Measurements from ENCODE around the gene DENND6B. TPM values are rescaled to one million over a fixed set of nuclear protein-coding genes. Genes with fewer than 3 reads are reported as not detected.

Gene DENND6B
- total RNA-seq, 1 donor from 2014 or later, result 1.8 TPM

- ATAC-seq (no peak), DNase-seq (ENCODE audit: low spot score) (no peak)
These were observed 10.4 kb downstream of the DENND6B start for GRCh38 chr22:50316114-50317065.

GRCh38 chr22:50315289-50316113 lies 11.3 kb downstream of the DENND6B start:
- ATAC-seq, result no peak

DNA sequence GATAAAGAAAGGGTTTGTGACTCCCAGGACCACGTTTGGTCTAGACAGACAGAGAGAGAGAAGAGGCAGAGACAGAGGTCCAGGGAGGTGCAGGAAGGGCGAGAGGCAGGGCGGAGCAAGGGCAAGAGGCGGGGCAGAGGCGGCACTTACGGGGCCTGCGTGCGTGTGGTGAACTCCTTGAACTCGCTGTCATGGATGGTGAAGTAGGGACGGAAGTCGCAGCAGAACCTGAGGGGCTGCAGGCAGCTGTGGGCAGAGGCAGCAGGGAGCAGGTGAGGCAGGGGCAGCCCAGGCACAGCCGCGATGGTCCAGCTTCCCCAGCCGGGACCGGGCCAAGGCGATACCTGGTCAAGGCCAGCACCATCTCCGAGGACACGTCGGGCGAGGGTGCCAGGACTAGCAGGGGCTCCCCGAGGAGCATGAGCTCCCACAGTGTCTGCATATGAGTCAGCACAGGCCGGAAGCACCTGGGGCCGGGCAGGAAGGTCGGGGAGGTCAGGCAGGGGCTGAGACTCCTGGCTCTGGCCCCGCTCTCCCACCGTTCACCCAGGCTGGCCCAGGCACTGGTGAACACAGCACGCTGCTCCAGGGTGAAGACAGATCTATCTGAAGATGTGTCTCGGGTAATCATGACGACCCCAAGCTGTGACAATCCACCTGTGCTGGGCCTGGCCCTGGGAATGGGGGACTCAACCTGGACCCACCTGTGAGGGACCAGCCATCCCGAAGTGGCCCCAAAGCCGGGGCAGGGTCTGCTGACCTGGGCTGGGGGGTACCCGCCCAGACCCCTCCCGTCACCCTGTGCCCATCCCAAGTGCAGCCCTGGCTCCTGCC lies 12.1 kb downstream of the DENND6B start:
- DNase-seq (ENCODE audit: low spot score) (peak; percentile 45), ATAC-seq (peak; percentile 53)

More at GRCh38 chr22:50315289-50316113, 11.3 kb downstream of the DENND6B start:
- DNase-seq (ENCODE audit: low spot score), result no peak

DNA sequence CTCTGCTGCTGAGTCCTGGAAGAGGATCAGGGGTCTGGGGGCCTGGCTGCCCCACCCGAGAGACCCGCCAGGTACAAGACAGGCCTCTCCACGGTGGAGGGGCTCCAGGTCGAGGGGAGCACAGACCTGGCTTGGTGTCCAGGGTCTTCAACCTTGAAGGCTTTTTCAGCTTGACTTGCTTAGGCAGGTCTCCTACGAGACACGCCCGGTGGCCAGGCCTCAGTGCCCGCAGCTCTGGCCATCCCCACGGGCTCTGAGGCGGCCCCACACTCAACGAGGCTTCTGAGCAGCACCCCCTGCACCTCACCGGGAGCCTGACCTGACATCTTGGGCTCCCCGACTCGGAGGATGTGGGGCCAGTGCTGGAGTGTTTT lies 12.7 kb downstream of the DENND6B start:
- DNase-seq (ENCODE audit: low spot score), result no peak

GRCh38 chr22:50313600-50313999 lies 13.2 kb downstream of the DENND6B start:
- no peak for ATAC-seq

More for the DNA sequence above, 12.7 kb downstream of the DENND6B start:
- ATAC-seq, result no peak

DNA sequence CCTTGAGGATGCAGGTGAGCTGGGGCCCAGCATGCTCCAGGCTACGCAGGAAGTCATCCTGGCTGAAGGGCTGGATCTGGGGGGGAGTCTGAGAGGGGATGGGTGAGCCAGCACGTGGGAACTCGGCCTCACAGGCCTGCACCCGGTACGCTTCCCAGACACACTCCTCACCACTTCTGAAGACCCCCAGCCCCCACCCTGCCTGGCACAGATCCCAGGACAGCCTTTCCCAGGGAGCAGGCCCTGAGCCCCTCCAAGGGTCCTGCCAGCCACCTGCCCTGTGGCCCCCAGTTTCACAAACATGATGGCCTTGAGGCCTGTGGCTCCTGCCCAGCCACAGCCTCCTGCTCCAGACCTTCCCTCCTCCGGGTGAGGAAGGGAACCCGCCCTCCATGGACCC lies 13.8 kb downstream of the DENND6B start:
- DNase-seq (ENCODE audit: low spot score) (no peak), ATAC-seq (no peak)

More at GRCh38 chr22:50313600-50313999, 13.2 kb downstream of the DENND6B start:
- DNase-seq (ENCODE audit: low spot score), result no peak

- ATAC-seq, result no peak
- no peak for DNase-seq (ENCODE audit: low spot score)
These were observed 14.4 kb downstream of the DENND6B start for GRCh38 chr22:50312371-50312770.

- DNase-seq (ENCODE audit: low spot score) (no peak), ATAC-seq (no peak)
These were observed 15.0 kb downstream of the DENND6B start for GRCh38 chr22:50311606-50312351.

DNA sequence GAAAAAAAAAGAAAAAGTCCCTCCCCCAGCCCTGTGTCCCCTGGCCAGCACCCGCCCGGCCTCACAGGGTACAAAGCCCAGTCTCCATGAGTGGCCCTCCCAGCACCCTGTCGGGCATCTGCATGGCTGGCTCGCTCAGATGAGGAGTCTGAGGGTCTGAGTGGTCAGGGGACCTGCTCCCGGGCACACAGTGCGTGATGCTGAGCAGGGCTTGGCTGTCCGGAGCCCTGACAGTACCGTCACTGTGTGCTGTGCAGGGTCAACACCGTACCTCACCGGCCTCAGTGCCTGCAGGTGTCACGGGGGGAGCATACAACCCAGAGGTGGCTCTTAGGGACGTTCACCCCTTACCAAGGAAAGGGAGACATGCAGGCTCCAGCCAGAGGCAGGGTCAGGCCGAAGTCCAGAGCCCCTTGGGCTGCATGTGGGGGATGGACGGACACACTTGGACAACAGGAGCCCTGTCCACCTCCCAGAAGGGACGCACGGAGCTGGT lies 15.8 kb downstream of the DENND6B start:
- ATAC-seq, result no peak
- no peak for DNase-seq (ENCODE audit: low spot score)

GRCh38 chr22:50310031-50310722 lies 16.6 kb downstream of the DENND6B start:
- no peak for DNase-seq (ENCODE audit: low spot score)
- ATAC-seq, result no peak

DNA sequence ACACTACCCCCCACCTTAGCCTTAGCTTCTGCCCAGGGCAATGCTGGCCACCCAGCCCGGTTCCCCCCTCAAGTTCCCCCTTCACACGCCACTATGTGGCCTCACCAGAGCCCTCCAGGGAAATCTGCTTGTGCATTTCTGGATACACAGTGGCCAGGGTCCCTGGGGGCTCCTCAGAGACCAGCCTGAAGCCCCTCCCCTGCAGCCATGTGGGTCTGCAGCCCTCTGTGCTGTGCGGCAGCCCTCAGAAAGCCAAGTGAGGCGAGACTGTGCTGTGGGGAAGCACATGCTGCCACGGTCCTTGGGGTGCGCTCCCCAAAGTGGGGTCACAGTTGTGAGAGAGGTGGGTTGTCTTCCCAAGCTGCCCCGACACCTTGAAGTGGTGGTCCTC lies 17.2 kb downstream of the DENND6B start:
- DNase-seq (ENCODE audit: low spot score) (no peak), ATAC-seq (no peak)

- DNase-seq (ENCODE audit: low spot score) (no peak), ATAC-seq (no peak)
These were observed 17.7 kb downstream of the DENND6B start for GRCh38 chr22:50308986-50309600.

DNA sequence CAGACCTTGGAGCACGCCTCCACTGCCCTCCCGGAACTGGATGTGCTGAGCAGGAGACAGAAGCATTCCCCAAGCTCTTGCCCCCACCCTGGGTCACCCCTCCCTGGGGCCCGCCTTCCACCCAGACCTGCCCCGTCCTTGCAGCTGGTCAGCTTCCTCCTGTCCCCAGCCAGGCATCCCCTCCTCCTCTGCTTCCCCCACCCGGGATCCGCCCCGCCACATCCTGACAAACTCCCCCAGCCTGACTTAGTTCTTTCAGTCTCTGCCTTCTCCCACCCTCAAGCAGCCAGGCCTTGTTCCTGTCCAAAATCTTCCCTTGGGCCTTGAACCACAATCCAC lies 18.2 kb downstream of the DENND6B start:
- DNase-seq (ENCODE audit: low spot score), result no peak
- ATAC-seq, result peak; percentile 11

GRCh38 chr22:50307890-50308596 lies 18.8 kb downstream of the DENND6B start:
- ATAC-seq, result no peak
- no peak for DNase-seq (ENCODE audit: low spot score)

- peak; percentile 83 for DNase-seq (ENCODE audit: low spot score)
- ATAC-seq, result peak; percentile 66
These were observed 19.8 kb downstream of the DENND6B start, which contains the start of gene PLXNB2 for GRCh38 chr22:50306753-50307749. Gene PLXNB2 (minus strand): TSS chr22:50307646. CDS start chr22:50290584, 17,062 bp downstream.

- DNase-seq (ENCODE audit: low spot score) (peak; percentile 88), ATAC-seq (peak; percentile 66)
These were observed 20.8 kb downstream of the DENND6B start for GRCh38 chr22:50305923-50306566.
